NCI-H82 treated with DMSO at 0.1 percent for 48 hours (cell line): ENCODE results near the gene CEP120.

ENCODE experiments used
- DNase-seq: peaks from one replicate; lab custom pipeline; 2025; ENCODE audit not compliant: unreplicated experiment; lab: John Stamatoyannopoulos, UW

Gene CEP120

DNA sequence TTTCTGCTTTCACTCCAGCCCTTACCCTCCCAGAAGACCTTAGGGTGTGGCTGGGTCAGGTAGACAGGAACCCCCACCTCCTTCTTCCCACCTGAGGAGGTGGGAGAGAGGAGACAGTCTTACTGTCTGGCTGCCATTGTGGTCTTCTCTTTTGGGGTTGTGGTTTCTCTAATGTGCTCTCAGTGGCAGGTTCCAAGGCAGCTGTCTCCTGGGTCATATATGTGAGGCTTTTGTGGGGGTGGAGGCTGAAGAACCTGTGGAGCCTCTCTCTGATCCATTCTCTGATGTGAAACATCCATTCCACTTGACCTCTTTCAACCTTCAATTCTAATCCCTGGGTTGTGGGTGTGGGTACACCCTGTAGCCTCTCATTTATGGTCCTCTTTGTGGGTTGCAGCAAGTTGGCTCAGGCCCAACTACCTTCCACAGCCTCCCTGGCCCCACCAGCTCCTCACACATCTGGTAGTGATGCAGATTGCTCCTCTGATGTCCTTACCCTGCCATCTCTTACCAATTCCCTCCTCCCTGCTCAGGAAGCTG lies 118.4 kb downstream of the CEP120 start:
- no peak for DNase-seq

DNA sequence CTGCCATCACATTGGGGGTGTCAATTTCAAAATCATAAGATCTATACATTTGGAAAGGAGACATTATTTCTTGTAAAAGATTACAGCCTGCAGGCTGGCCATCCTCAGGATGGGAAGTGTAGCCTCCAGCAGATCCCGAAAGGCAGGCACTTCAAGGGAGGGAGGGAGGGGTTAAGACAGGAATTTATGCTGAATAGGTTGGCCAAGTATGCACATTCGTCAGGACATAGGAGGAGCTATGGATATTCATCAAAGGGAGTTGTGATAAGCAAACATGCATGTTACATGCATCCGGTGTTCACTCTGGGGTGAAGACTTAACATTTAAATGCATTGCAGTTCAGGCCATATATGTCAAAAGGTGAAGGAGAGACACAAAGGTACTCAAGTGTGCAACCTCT lies 119.4 kb downstream of the CEP120 start:
- no peak for DNase-seq

GRCh38 chr5:123300266-123300665 lies 122.9 kb downstream of the CEP120 start:
- no peak for DNase-seq

GRCh38 chr5:123299136-123299535 lies 124.1 kb downstream of the CEP120 start:
- no peak for DNase-seq

GRCh38 chr5:123298335-123299030 lies 124.7 kb downstream of the CEP120 start:
- DNase-seq = no peak

GRCh38 chr5:123297866-123298265 lies 125.3 kb downstream of the CEP120 start:
- DNase-seq = no peak

- DNase-seq = no peak
Measured at GRCh38 chr5:123297198-123297831, 125.9 kb downstream of the CEP120 start.
